Activated CD4-positive, alpha-beta T cell treated with anti-CD3 and anti-CD28 coated beads, Interleukin-10, Interleukin-2, amounts not matched to agents 100 ng/mL and 50 ng/mL, durations not matched to agents 16 hours and 8 hours (primary cell): Measurements from ENCODE around the gene LPA.

ENCODE experiments used
- DNase-seq: peaks from one replicate; pipeline ENCODE4 v3.0.0-alpha.2; 2020

LPA gene

DNA sequence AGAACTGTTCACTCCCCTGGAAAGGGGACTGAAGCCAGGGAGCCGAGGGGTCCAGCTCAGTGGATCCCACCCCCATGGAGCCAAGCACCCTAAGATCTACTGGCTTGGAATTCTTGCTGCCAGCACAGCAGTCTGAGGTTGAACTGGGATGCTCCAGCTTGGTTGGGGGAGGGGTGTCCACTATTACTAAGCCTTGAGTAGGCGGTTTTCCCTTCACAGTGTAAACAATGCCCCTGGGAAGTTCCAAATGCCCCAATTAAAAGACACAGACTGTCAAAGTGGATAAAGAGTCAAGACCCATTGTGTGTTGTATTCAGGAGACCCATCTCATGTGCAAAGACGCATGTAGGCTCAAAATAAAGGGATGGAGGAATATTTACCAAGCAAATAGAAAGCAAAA lies 150.2 kb downstream of the LPA start:
- no peak for DNase-seq

DNA sequence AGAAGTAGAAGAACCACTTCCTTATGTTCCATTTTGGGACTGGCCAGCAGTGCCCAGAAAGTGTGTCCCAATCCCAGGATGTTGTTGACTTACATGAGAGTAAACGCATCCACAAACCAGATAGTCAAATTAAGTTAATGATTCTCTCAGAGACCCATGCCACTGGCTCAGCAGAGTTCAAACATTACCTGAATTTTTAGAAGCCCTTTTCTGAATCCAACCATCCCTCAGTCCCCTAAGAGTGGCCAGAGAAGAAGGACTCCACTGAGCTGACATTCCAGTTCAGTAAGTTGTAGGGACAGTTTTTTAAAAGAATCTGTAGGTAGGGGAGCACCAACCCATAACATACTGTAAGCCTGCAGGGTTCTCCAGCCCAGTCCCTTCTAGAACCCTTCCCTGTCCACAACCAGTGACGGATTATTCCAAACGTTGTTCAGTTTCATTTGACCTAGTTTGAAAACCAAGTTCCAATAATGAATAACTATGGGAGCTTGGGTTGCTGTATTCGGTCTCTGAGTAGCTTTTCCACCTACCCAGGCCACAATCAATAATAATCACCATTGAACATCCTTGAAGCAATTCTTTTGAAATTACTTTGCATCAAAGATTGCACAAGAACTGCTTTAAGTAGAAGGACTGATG lies 153.0 kb downstream of the LPA start:
- no peak for DNase-seq

DNA sequence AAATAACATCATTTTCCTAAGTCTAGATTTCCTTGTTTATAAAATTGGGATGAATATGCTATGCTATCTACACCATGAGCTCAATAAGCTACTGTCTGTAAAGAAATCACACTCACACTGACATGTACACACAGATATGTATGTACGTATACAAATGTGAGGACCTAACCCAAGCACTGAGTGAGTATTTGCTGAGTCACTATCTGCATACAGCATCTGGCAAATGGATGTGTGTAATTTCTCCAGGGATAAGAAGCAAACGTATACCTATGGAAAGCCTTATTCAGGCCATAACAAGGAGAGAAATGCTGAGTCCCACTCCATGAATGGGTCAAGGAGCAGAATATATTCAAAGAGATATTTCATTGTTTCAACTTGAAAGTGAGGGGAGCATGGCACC lies 153.9 kb downstream of the LPA start:
- no peak for DNase-seq

DNA sequence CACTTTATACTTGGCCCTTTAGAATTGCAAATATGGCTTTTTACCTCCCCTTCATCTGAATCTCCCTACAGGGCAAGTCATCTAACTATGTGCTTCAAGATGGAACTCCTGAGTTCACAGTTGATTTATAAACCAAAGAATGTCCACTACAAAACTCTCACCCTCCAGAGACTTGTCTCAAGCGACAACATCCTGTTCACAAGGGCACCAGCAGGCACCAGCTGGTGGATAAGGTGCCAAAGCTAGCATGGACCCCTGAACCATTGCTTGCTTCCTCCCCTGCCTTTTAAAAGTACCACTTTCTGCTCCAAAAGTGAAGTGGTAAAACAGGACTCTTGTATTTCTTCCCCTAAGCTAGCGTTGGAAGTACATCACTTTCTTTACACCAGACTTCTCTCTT lies 154.5 kb downstream of the LPA start:
- no peak for DNase-seq

DNA sequence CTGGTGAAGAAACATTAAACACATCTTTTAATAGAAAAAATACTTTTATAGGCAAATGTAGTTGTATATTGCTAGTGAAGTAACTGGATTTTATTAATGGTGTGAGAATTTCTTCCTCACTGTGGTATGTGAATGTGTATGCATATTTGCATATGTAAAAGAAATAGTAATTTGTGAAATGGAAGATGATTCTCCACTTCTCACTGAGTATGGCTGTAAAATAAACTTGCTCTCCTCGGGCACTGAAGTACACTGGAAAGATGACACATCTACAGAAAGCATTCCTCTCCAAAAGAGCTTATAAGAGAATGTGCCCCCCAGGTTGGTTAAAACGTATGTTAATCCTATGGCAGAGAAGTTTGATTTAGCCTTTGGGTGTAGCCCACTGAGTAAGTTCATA lies 155.5 kb downstream of the LPA start:
- no peak for DNase-seq

DNA sequence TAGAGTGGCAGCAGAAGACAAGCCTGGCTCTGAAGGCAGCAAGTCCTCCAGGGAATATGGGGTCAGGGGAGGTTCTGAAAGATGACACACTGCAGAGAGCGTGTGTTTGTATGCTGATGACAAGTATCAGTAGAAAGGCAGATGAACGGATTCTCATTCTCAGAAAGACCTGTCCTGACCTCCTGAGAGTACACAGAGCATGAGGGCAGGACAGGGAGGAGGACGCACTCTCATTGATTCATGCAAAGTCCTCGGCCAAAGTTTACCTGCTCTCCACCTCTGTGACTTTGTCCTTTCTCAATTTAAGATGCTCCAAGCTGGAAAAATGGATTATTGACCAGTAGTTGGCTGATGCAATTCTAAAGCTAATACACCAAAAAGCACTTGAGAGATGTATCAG lies 156.7 kb downstream of the LPA start:
- no peak for DNase-seq

DNA sequence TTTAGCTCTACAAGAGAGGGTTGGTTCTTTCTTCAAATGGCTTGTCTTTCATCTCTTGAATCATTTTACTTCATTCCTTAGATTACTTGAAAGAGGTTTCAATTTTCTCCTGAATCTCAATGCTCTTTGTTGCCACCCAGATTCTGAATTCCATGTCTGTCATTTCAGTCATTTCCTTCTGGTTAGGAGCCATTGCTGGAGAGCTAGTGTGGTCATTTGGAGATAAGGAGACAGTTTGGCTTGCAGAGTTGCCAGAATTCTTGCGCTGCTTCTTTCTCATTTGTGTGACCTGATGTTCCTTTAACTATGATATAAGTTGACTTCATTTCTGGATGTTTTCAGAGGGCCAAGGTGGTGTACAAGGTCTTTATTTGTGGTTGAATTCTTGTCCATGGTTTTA lies 158.1 kb downstream of the LPA start:
- no peak for DNase-seq

DNA sequence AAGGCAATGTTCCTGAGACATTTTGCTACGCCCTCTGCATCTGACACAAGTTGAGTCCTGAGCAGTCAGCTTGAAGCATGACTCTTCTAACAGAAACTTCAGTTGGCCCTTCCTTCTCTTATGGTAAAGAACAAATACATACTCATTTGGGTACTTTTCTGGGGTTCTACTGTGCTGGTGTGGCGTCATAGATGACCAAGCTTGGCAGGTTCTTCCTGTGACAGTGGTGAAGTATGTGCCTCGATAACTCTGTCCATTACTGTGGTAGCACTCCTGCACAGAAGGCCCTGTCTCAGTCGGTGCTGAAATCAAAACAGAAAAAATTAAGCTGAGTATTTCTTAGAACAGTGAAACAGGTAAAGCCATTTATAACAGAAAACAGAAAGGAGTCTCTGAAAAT lies 163.4 kb downstream of the LPA start:
- DNase-seq: peak; percentile 50

DNA sequence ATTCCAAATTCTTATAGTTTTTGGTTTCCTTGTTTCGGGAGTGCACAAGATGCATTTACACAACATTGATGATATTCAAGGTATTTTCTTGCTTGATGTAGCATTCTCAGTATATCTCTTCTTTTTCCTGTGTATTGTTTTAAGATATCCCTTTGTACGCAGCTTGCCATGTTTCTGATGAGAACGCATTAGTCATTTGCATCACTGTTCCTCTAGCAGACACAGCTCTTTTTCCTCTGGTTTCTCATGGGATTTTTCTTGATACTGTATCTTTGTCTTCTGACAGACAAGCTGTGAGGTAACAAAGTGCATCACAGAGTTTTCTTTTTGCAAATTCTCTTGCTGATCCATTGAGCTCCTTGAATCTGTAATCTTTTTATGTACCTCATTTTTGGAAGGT lies 169.5 kb downstream of the LPA start:
- DNase-seq: no peak

DNA sequence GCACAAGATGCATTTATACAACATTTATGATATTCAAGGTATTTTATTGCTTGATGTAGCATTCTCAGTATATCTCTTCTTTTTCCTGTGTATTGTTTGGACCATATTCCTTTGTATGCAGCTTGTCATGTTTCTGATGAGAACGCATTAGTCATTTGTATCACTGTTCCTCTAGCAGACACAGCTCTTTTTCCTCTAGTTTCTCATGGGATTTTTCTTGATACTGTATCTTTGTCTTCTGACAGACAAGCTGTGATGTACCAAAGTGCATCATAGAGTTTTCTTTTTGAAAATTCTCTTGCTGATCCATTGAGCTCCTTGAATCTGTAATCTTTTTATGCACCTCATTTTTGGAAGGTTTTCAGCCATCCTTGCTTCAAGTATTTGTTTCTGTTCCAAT lies 175.0 kb downstream of the LPA start:
- DNase-seq: no peak

DNA sequence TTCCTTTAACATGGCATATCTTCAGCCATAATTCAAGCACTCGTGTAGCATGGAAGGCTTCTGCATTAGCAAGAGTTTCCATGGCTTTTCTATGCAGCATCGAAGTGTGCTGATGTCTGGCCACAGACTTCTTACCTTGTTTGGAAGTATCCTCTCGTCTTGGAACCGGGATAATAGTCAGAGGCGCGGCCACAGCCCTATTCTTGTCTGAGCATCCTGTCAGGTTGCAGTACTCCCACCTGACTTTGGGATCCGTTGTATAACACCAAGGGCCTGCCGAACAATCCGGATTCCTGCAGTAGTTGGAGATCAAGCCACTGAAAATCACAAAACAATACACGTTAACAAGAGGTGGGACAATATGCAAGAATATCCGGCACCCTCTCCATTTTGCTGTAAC lies 177.0 kb downstream of the LPA start:
- no peak for DNase-seq
